ENCODE measurements around the gene FKBP8.

The FKBP8 gene

GRCh38 chr19:18519962-18520847 is 23.2 kb downstream of the FKBP8 start:
- Histone ChIP-seq H3K36me3 (peaks cover 1% of the 10 kb centered on the region), H3K4me1 (ENCODE audit: control insufficient read depth in 1 of 2, insufficient read depth in 1 of 2, low read depth in 1 of 2, low read length in 1 of 2) (peaks cover 55 to 58% of the 10 kb centered on the region in 2 experiments), H3K27ac (peak overlapping the region; percentile 95), H3K9me3 (no peaks in the 10 kb centered on the region), H3K27me3 (no peaks in the 10 kb centered on the region), H3K4me3 (ENCODE audit: low read depth in 1 of 2, low read length in 1 of 2) (peak overlapping the region; percentile 95 to 99)
- TF ChIP-seq, protein P1, sequence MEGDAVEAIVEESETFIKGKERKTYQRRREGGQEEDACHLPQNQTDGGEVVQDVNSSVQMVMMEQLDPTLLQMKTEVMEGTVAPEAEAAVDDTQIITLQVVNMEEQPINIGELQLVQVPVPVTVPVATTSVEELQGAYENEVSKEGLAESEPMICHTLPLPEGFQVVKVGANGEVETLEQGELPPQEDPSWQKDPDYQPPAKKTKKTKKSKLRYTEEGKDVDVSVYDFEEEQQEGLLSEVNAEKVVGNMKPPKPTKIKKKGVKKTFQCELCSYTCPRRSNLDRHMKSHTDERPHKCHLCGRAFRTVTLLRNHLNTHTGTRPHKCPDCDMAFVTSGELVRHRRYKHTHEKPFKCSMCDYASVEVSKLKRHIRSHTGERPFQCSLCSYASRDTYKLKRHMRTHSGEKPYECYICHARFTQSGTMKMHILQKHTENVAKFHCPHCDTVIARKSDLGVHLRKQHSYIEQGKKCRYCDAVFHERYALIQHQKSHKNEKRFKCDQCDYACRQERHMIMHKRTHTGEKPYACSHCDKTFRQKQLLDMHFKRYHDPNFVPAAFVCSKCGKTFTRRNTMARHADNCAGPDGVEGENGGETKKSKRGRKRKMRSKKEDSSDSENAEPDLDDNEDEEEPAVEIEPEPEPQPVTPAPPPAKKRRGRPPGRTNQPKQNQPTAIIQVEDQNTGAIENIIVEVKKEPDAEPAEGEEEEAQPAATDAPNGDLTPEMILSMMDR (IDR thresholded peaks at IDR 0.05) = peak; percentile 82

GRCh38 chr19:18518639-18519038 is 24.7 kb downstream of the FKBP8 start:
- Histone ChIP-seq H3K27me3 (no peaks in the 10 kb centered on the region), H3K27ac (peak overlapping the region; percentile 95), H3K4me1 (ENCODE audit: control insufficient read depth in 1 of 2, insufficient read depth in 1 of 2, low read depth in 1 of 2, low read length in 1 of 2) (peaks cover 71 to 74% of the 10 kb centered on the region in 2 experiments), H3K4me3 (ENCODE audit: low read depth in 1 of 2, low read length in 1 of 2) (peak overlapping the region; percentile 95 to 99), H3K36me3 (peaks cover 4% of the 10 kb centered on the region), H3K9me3 (no peaks in the 10 kb centered on the region)
- TF ChIP-seq, protein P1 (IDR thresholded peaks at IDR 0.05) = no peak

DNA sequence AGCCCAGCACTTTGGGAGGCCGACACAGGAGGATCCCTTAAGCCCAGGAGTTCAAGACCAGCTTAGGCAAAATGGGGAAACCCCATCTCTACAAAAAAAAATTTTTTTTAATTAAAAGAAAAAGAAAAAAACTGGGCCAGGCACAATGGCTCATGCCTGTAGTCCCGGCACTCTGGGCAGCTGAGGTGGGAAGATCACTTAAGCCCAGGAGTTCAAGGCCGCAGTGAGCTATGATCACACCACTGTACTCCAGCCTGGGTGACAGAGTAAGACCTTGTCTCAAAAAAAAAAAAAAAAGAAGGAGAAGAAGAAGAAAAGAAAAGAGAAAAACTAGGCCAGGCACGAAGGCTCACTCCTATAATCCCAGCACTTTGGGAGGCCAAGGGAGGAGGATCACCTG is 25.8 kb downstream of the FKBP8 start:
- Histone ChIP-seq H3K27me3 (no peaks in the 10 kb centered on the region), H3K4me1 (ENCODE audit: control insufficient read depth in 1 of 2, insufficient read depth in 1 of 2, low read depth in 1 of 2, low read length in 1 of 2) (peaks cover 76 to 81% of the 10 kb centered on the region in 2 experiments), H3K4me3 (ENCODE audit: low read depth in 1 of 2, low read length in 1 of 2) (peak overlapping the region in 1 of 2 experiments; percentile 55), H3K9me3 (no peaks in the 10 kb centered on the region), H3K27ac (peak overlapping the region; percentile 98), H3K36me3 (peaks cover 4% of the 10 kb centered on the region)
- TF ChIP-seq, protein P1 (IDR thresholded peaks at IDR 0.05) = no peak

DNA sequence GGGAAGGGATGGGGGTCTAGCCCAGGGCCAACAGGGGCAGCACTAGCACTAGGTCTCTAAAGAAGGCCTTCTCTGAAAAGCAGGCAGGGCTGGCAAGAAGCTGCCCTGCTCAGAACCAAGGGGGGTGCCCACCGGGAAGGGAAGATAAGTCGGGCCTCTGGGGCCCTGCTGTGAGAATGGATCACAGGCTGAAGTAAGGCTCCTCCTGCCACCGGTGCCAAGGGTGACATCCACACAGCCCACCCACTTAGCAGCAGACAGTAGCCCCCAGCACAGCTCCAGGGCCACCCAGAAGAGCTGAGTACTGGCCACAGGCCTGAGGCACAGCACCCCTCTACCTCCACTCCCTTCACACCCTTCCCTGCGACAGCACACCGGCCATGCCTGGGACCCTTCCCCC is 27.4 kb downstream of the FKBP8 start:
- no peaks in the 10 kb centered on the region for H3K27me3 ChIP-seq
- H3K36me3 ChIP-seq = peaks cover 4% of the 10 kb centered on the region
- H3K9me3 ChIP-seq = no peaks in the 10 kb centered on the region
- TF ChIP-seq, protein P1 (IDR thresholded peaks at IDR 0.05) = no peak
- peak overlapping the region; percentile 52 to 55 for H3K4me3 ChIP-seq (ENCODE audit: low read depth in 1 of 2, low read length in 1 of 2)
- peaks cover 81 to 85% of the 10 kb centered on the region in 2 experiments for H3K4me1 ChIP-seq (ENCODE audit: control insufficient read depth in 1 of 2, insufficient read depth in 1 of 2, low read depth in 1 of 2, low read length in 1 of 2)
- H3K27ac ChIP-seq = peak overlapping the region; percentile 98

- Histone ChIP-seq H3K36me3 (peaks cover 4% of the 10 kb centered on the region), H3K27ac (peak overlapping the region; percentile 98), H3K4me3 (ENCODE audit: low read depth in 1 of 2, low read length in 1 of 2) (peak overlapping the region; percentile 52 to 55), H3K9me3 (no peaks in the 10 kb centered on the region), H3K4me1 (ENCODE audit: control insufficient read depth in 1 of 2, insufficient read depth in 1 of 2, low read depth in 1 of 2, low read length in 1 of 2) (peaks cover 86 to 88% of the 10 kb centered on the region in 2 experiments), H3K27me3 (no peaks in the 10 kb centered on the region)
- TF ChIP-seq, protein P1 (IDR thresholded peaks at IDR 0.05) = peak; percentile 32
These were observed 28.3 kb downstream of the FKBP8 start for GRCh38 chr19:18514800-18515682.
